Hepatocyte (in vitro differentiated cells): Measurements from ENCODE around the gene TOR1B.

Experiments used
- CTCF ChIP-seq: fragments of 200-600 bp; sonication (generic); IDR thresholded peaks from 2 replicates; pipeline ENCODE4 v1.5.1; 2016; ENCODE audit warnings: antibody characterized with exemption, mild to moderate bottlenecking; ENCODE audit not compliant: poor library complexity
- EZH2 ChIP-seq: fragments of 200-600 bp; sonication (generic); IDR thresholded peaks from 2 replicates; pipeline ENCODE4 v1.6.1; 2016; ENCODE audit warnings: antibody characterized with exemption, mild to moderate bottlenecking, borderline replicate concordance
- EZH2phosphoT487 ChIP-seq: fragments of 200-600 bp; sonication (generic); IDR thresholded peaks from one replicate; pipeline ENCODE4 v1.6.1; 2018; ENCODE audit warnings: antibody characterized with exemption, mild to moderate bottlenecking, low read depth, moderate library complexity; ENCODE audit not compliant: unreplicated experiment, severe bottlenecking

GRCh38 chr9:129781981-129782380, 21.0 kb upstream of the TOR1B start:
- TF ChIP-seq CTCF (no peak), EZH2 (no peak), EZH2phosphoT487 (no peak)
